ENCODE results near the gene CASKIN1. TPM values are rescaled to one million over a fixed set of nuclear protein-coding genes. Genes with fewer than 3 reads are reported as not detected.
A peak's percentile ranks its signal among the peaks of the same experiment; 100 is the strongest.
"Not testable (repeated sequence)": the region's sequence is repeated elsewhere in the genome, so short reads cannot be mapped to it uniquely, and the experiment has no call there.

Gene CASKIN1
- total RNA-seq, 2 donors from 2014 or later, result 0.66 to 0.78 TPM

DNA sequence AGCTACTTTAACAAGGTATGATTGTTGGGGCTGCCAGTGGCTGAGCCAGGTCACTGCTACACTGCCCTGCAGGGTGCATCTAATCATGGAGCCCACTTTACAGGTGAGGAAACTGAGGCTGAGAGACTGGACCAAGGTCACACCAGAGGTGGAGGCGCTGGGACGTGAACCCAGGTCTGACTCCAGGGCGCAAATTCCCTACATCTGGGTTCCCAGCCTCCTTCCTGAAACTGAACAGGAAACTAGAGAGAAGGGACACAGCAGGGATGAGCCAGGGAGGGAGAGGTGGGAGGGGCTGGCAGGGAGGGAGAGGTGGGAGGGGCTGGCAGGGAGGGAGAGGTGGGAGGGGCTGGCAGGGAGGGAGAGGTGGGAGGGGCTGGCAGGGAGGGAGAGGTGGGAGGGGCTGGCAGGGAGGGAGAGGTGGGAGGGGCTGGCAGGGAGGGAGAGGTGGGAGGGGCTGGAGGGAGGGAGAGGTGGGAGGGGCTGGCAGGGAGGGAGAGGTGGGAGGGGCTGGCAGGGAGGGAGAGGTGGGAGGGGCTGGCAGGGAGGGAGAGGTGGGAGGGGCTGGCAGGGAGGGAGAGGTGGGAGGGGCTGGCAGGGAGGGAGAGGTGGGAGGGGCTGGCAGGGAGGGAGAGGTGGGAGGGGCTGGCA, 68.7 kb downstream of the CASKIN1 start:
- 51 to 60% methylated on average over 1 to 3 of the region's 3 CpGs for WGBS, 2 donors
- H3K4me3 ChIP-seq; H3K9me3 ChIP-seq; H3K27me3 ChIP-seq; H3K36me3 ChIP-seq (replicated peaks in 1 of 2; ENCODE audit: insufficient read depth in 1 of 2, low read depth in 2 of 2); intact Hi-C loops (cut with DNase I): not testable (repeated sequence)
- DNase-seq (peak; percentile 49 to 57 (median 52)), ATAC-seq (peak; percentile 48)
- Histone ChIP-seq H3K27ac (peak overlapping the region in 2 of 4 donors; percentile 30 to 47), H3K4me1 (peaks cover 36% of the 10 kb centered on the region)

MicroRNAs encoded within 50 kb of the gene (microRNA counts, 767-probe panel; counts per million panel counts)
- microRNA hsa-miR-3180 (0 to 736 counts per million in 2 donors), microRNA hsa-miR-4516 (0 to 4,020 counts per million in 2 donors)

Small RNA genes lying within 50 kb of the gene (microRNA-seq; reads per million reads assigned to microRNA genes)
- gene MIR3180-5 (ENCODE audit: borderline number of aligned reads in 2 of 2, borderline replicate concordance in 2 of 2) (0 reads per million in 2 donors), gene MIR4516 (ENCODE audit: borderline number of aligned reads in 2 of 2, borderline replicate concordance in 2 of 2) (0 reads per million in 2 donors)

Small RNA genes lying within 50 kb of the gene (small RNA-seq; reads per million reads assigned to genes)
- gene MIR3180-5 (not detected), gene MIR4516 (not detected), gene RF00019 (not detected), gene SNORD60 (not detected)

Other genes with a start within 250 kb of the CASKIN1 start
- 10 to 100 TPM in 1 of 2 donors, not detected in 1; 16.5 TPM for gene RPL3L, start 241.9 kb downstream of the CASKIN1 start, total RNA-seq
- gene NDUFB10, start 237.1 kb downstream of the CASKIN1 start, total RNA-seq, result 10 to 100 TPM; 39.2 to 86.1 TPM
- gene RPS2, start 231.8 kb downstream of the CASKIN1 start, total RNA-seq, result 1,000 to 10,000 TPM; 2,300 to 2,472 TPM
- not detected for gene RNF151, start 229.7 kb downstream of the CASKIN1 start, total RNA-seq
- 10 to 100 TPM; 38.9 to 40.7 TPM for gene TBL3, start 224.6 kb downstream of the CASKIN1 start, total RNA-seq
- not detected for gene NOXO1, start 215.1 kb downstream of the CASKIN1 start, total RNA-seq
- gene GFER, start 212.4 kb downstream of the CASKIN1 start, total RNA-seq, result 10 to 100 TPM; 13.2 to 35.9 TPM
- gene SYNGR3, start 206.6 kb downstream of the CASKIN1 start, total RNA-seq, result 1 to 10 TPM in 1 of 2 donors, under 1 TPM in 1; 0.33 to 1.6 TPM
- gene ZNF598, start 186.8 kb downstream of the CASKIN1 start, total RNA-seq, result 10 to 100 TPM; 41.0 to 55.4 TPM
- not detected for gene NPW, start 176.8 kb downstream of the CASKIN1 start, total RNA-seq
- 10 to 100 TPM; 32.7 to 87.3 TPM for gene NHERF2, start 169.7 kb downstream of the CASKIN1 start, total RNA-seq
- 10 to 100 TPM; 15.2 to 19.7 TPM for gene NTHL1, start 148.8 kb downstream of the CASKIN1 start, total RNA-seq
- 100 to 1,000 TPM in 1 of 2 donors, 10 to 100 TPM in 1; 73.9 to 152 TPM for gene TSC2, start 148.6 kb downstream of the CASKIN1 start, total RNA-seq
- 100 to 1,000 TPM in 1 of 2 donors, 10 to 100 TPM in 1; 78.9 to 237 TPM for gene PKD1, start 60.7 kb downstream of the CASKIN1 start, total RNA-seq
- gene RAB26, start 48.0 kb downstream of the CASKIN1 start, total RNA-seq, result 10 to 100 TPM; 25.4 to 28.8 TPM
- 10 to 100 TPM; 22.7 to 29.3 TPM for gene TRAF7, start 40.8 kb downstream of the CASKIN1 start, total RNA-seq
- 10 to 100 TPM; 32.4 to 59.0 TPM for gene MLST8, start 8.8 kb upstream of the CASKIN1 start, total RNA-seq
- gene BRICD5, start 14.3 kb upstream of the CASKIN1 start, total RNA-seq, result 1 to 10 TPM; 1.8 to 3.3 TPM
- 10 to 100 TPM in 1 of 2 donors, 1 to 10 TPM in 1; 7.8 to 15.8 TPM for gene PGP, start 18.2 kb upstream of the CASKIN1 start, total RNA-seq
- 10 to 100 TPM; 22.3 to 48.1 TPM for gene E4F1, start 27.0 kb upstream of the CASKIN1 start, total RNA-seq
- 1 to 10 TPM in 1 of 2 donors, not detected in 1; 1.3 TPM for gene DNASE1L2, start 39.8 kb upstream of the CASKIN1 start, total RNA-seq
- gene ECI1, start 55.0 kb upstream of the CASKIN1 start, total RNA-seq, result 100 to 1,000 TPM in 1 of 2 donors, 10 to 100 TPM in 1; 58.9 to 102 TPM
- 10 to 100 TPM; 48.5 to 61.6 TPM for gene RNPS1, start 71.5 kb upstream of the CASKIN1 start, total RNA-seq
- 10 to 100 TPM; 13.8 to 21.0 TPM for gene ABCA3, start 144.1 kb upstream of the CASKIN1 start, total RNA-seq
- 1 to 10 TPM in 1 of 2 donors, under 1 TPM in 1; 0.99 to 2.3 TPM for gene CCNF, start 232.8 kb upstream of the CASKIN1 start, total RNA-seq